GM12873 (cell line): ENCODE measurements around the gene CSNK1G2.

ENCODE experiments used
- TF ChIP-seq, protein P1 (sequence below): IDR thresholded peaks from 2 replicates; pipeline ENCODE4 v1.5.1; 2012; ENCODE audit warnings: low read depth, mild to moderate bottlenecking, moderate library complexity, low read length, control low read depth; ENCODE audit not compliant: insufficient read depth; ENCODE audit errors: missing control alignments

CSNK1G2 gene

DNA sequence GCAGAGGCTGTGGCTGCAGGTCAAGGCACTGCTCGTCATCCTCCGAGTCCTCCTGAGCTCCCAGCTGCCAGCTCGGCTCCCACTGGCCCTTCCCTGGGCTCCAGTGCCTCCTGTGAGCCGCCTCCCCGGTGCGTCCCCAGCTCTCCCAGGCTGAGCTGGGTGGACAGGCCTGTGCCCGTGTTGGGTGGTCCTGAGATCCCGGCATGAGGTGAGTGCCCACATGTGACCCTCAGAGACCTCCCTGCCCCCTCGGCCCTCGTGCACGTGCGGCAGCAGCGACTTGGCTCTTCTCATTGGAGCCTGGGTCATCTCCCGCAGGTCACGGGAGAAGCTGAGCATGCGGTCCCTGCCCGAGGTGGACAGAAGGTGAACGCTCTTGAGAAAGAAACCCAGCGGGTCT is 20.3 kb upstream of the CSNK1G2 start:
- TF ChIP-seq, protein P1, sequence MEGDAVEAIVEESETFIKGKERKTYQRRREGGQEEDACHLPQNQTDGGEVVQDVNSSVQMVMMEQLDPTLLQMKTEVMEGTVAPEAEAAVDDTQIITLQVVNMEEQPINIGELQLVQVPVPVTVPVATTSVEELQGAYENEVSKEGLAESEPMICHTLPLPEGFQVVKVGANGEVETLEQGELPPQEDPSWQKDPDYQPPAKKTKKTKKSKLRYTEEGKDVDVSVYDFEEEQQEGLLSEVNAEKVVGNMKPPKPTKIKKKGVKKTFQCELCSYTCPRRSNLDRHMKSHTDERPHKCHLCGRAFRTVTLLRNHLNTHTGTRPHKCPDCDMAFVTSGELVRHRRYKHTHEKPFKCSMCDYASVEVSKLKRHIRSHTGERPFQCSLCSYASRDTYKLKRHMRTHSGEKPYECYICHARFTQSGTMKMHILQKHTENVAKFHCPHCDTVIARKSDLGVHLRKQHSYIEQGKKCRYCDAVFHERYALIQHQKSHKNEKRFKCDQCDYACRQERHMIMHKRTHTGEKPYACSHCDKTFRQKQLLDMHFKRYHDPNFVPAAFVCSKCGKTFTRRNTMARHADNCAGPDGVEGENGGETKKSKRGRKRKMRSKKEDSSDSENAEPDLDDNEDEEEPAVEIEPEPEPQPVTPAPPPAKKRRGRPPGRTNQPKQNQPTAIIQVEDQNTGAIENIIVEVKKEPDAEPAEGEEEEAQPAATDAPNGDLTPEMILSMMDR: no peak

DNA sequence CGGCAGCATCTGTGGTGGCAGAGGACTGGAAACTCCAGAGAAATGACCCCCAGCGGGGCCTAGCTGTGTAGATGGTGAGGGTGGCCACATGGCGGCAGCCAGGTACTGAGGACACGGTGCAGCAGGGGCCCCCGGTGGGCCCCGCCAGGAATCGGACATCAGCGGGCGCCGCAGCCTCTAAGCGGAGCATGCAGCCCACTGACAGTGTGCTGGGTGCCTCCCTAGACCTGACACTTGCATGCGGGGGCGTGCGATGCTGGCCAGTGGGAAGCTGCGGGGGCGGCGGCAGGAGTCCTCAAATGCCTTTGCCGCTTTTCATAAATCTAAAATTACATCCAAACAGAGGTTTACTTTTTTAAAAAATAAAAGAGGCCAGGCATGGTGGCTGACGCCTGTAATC is 19.6 kb upstream of the CSNK1G2 start:
- TF ChIP-seq, protein P1: no peak

DNA sequence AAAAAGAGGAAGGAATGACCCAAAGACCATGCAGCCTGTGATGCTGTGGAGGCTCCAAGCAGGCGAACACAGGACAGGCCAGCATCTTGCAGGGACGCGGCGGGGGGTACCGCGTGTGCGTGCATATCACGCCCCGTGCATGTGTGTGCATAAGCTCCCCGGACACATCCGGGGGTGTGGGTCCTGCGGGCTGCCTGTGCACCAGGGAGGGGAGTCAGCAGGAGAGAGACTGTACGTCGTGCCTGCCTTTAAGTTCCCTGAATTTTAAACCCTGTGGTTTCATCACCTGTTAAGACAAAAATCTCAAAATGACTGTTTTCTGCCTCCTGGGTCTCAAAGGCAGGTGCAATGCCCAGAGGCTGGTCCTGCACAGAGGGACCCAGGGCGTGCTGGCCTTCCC is 19.1 kb upstream of the CSNK1G2 start:
- TF ChIP-seq, protein P1: no peak

DNA sequence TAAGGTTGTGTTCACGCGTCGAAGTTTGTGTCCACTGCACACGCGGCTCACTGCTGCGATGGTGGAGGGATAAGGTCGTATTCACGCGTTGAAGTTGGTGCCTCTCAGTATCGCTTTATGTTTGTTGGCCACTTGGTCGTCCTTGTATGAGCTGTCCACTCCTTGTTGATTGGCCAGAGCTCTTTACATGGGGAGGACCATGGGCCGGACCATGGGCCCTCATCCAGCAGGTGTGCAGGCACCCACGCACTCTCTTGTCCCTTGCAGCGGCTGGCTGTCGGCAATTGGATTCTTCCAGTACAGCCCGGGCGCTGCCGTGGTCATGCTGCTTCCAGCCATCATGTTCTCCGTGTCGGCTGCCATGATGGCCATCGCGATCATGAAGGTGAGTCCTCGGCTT is 18.2 kb upstream of the CSNK1G2 start:
- TF ChIP-seq, protein P1: no peak

DNA sequence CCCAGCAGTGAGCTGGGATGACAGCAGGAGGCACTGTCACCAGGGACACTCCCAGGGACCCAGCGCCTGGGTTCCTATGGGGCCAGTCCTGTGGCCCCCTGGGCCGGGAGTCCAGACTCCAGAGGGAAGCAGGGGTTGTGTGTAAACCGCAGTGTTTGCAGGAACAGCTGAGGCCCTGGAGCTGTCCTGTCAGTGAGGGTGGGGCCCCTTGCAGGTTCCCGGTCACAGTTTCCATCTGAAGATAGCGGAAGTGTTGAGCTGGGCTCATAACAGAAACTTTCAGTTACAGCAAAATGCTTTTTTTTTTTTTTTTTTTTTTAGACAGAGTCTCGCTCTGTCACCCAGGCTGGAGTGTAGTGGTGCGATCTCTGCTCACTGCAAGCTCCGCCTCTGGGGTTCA is 17.7 kb upstream of the CSNK1G2 start:
- TF ChIP-seq, protein P1: no peak

DNA sequence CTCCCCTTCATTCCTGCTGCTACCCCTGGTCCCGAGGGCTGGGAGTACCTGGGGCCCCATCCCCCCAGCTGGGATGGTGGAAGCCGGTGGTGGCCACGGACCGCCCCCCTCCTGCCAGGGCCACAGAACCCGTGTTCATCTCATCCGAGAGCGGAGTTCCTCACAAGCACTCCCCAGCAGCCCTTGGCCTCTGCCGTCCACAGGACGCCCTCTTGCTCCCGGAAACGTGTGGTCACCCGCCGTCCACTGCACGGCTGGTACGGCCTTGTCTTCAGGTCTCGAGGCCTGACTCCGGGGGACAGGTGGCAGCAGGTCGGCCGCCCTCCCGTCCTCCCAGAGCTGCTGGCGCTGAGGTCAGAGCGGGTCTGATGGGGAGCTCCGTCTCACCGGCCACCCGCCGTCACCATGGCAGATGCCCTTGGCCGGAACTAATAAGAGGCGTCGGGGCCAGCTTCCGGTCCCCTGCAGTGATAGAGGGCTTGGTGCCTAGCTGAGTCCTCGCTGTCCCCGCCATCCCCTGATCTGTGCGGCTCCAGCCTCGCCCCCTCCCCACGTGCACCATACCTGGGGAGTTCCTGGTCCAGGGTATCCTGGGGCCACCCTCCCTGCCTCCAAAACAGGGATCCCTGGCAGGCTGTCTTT is 16.5 kb upstream of the CSNK1G2 start:
- TF ChIP-seq, protein P1: no peak

DNA sequence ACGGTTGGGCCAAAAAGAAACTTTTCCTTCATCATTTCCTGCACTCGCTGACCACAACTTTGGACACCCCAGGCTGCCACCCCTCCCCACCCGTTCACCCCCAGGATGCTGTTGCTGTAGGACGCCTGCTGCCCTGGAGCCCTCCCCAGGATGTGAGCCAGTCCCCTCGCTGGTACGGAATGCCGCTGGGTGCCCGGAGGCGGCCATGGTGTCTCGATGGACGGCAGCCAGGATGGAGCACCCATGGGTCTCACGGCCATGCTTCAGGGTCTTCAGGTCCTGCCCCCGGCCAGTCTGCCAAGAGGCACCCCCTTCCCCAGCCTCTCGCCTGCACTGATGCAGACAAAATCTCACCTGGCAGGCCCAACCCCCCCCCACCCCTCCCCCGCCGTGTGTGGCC is 15.4 kb upstream of the CSNK1G2 start:
- TF ChIP-seq, protein P1: no peak
